ENCODE data around the gene FRMD3.

- TF ChIP-seq CTCF (IDR thresholded peaks at IDR 0.05) (no peak), POLR2A (IDR thresholded peaks at IDR 0.05) (no peak)
Measured at GRCh38 chr9:83413367-83413766, 124.8 kb downstream of the FRMD3 start.
